ACHN (cell line): ENCODE measurements around the gene GPR142.

Experiments
- DNase-seq: peaks from one replicate; pipeline ENCODE4 v3.0.0-alpha.2; 2015
- in situ Hi-C: cut with HindIII; loops from 2 replicates; pipeline ENCODE4 v1.10.0; 2017; ENCODE audit warnings: low sequenced_read_pairs, low pct_ligation_motif_present, low pct_unique_long_range_greater_than_20kb

Gene GPR142

GRCh38 chr17:74362069-74362405 lies 5.3 kb upstream of the GPR142 start:
- in situ Hi-C loops = no loop called here
- DNase-seq = no peak

GRCh38 chr17:74362810-74363498 lies 4.4 kb upstream of the GPR142 start:
- no peak for DNase-seq
- in situ Hi-C loops = no loop called here

GRCh38 chr17:74368341-74369081 lies 1.2 kb downstream of the GPR142 start:
- peak; percentile 65 for DNase-seq
- in situ Hi-C loops = no loop called here

GRCh38 chr17:74369221-74369620 lies 1.9 kb downstream of the GPR142 start:
- no peak for DNase-seq
- in situ Hi-C loops = no loop called here

GRCh38 chr17:74369665-74370490 lies 2.6 kb downstream of the GPR142 start:
- in situ Hi-C loops = no loop called here
- no peak for DNase-seq

GRCh38 chr17:74371653-74372147 lies 4.4 kb downstream of the GPR142 start:
- DNase-seq = no peak
- in situ Hi-C loops = no loop called here

- in situ Hi-C loops = no loop called here
- DNase-seq = no peak
Measured at GRCh38 chr17:74372426-74372825, 5.1 kb downstream of the GPR142 start.

- no peak for DNase-seq
- in situ Hi-C loops = no loop called here
Measured at GRCh38 chr17:74373838-74374606, 6.7 kb downstream of the GPR142 start.

GRCh38 chr17:74374858-74375257 lies 7.6 kb downstream of the GPR142 start:
- in situ Hi-C loops = no loop called here
- no peak for DNase-seq

- peak; percentile 76 for DNase-seq
- in situ Hi-C loops = no loop called here
Measured at GRCh38 chr17:74379495-74380085, 12.3 kb downstream of the GPR142 start.

- in situ Hi-C loops = no loop called here
Measured at GRCh38 chr17:74380086-74380958, 13.0 kb downstream of the GPR142 start.

GRCh38 chr17:74380959-74381808 lies 13.9 kb downstream of the GPR142 start:
- in situ Hi-C loops = no loop called here
- no peak for DNase-seq

More at GRCh38 chr17:74380086-74380958, 13.0 kb downstream of the GPR142 start:
- DNase-seq = no peak

GRCh38 chr17:74383141-74383540 lies 15.8 kb downstream of the GPR142 start:
- DNase-seq = no peak
- in situ Hi-C loops = no loop called here

GRCh38 chr17:74385201-74385600 lies 17.9 kb downstream of the GPR142 start:
- no peak for DNase-seq
- in situ Hi-C loops = no loop called here

- in situ Hi-C loops = no loop called here
- no peak for DNase-seq
Measured at GRCh38 chr17:74386386-74386785, 19.1 kb downstream of the GPR142 start.

- DNase-seq = no peak
- in situ Hi-C loops = no loop called here
Measured at GRCh38 chr17:74387365-74388218, 20.3 kb downstream of the GPR142 start.
